Right lobe of liver (tissue), 6 donors: Measurements from ENCODE around the gene EGFL8. TPM values are rescaled to one million over a fixed set of nuclear protein-coding genes. Genes with fewer than 3 reads are reported as not detected.

ENCODE experiments used
- ATAC-seq, 4 donors: fragments of 200-7000 bp; cut with Tn5 transposase; one replicate each; pipeline ENCODE4 v1.9.1; 2020; ENCODE audit warnings: mild to moderate bottlenecking in 4 of 4, moderate library complexity in 4 of 4
- DNase-seq, 3 donors: peaks; one replicate each; pipeline ENCODE4 v3.0.0-alpha.2; 2020
- H3K27ac ChIP-seq, 3 donors: fragments of 200-600 bp; one replicate each; pipeline ENCODE4 v1.8.0; 2022
- H3K27me3 ChIP-seq, 2 donors: fragments of 200-600 bp; one replicate each; pipeline ENCODE4 v1.8.0; 2022
- H3K36me3 ChIP-seq, 4 donors: fragments of 200-600 bp; sonication (generic) in 1 of 4; one replicate each; pipeline versions ENCODE4 v1.5.1 to v1.8.0; 2017 to 2022; ENCODE audit warnings: control low read depth in 1 of 4
- H3K4me1 ChIP-seq, 4 donors: fragments of 200-600 bp; sonication (generic) in 1 of 4; one replicate each; pipeline versions ENCODE4 v1.5.1 to v1.8.0; 2017 to 2022; ENCODE audit warnings: control low read depth in 1 of 4
- H3K4me3 ChIP-seq, 3 donors: fragments of 200-600 bp; one replicate each; pipeline ENCODE4 v1.8.0; 2022
- H3K9me3 ChIP-seq, 4 donors: fragments of 200-600 bp; sonication (generic) in 1 of 4; one replicate each; pipeline versions ENCODE4 v1.5.1 to v1.8.0; 2017 to 2022; ENCODE audit warnings: control low read depth in 1 of 4
- CTCF ChIP-seq, 4 donors: fragments of 200-600 bp in 3 of 4; fragments of 450-650 bp in 1 of 4; IDR thresholded peaks; one replicate each; pipeline versions ENCODE4 v1.5.1 to v1.8.0; 2016 to 2022; ENCODE audit warnings: antibody characterized with exemption in 4 of 4, mild to moderate bottlenecking in 2 of 4
- POLR2A ChIP-seq: fragments of 450-650 bp; IDR thresholded peaks from one replicate; pipeline ENCODE4 v1.6.1; 2017; ENCODE audit warnings: antibody characterized with exemption, mild to moderate bottlenecking
- WGBS: methylation state at CpG from one replicate; pipeline ENCODE4 v1.1.6; 2018; ENCODE audit warnings: low coverage, low lambda C conversion rate; ENCODE audit not compliant: insufficient coverage; ENCODE audit errors: missing lambda C conversion rate; 5-methylcytosine and 5-hydroxymethylcytosine counted together
- intact Hi-C, 2 donors: fragments of 100-400 bp; cut with DNase I; formaldehyde crosslinking; loops; one replicate each; pipeline versions ENCODE4 v1.11.2 to v1.14.1; 2022
- total RNA-seq, 6 experiments: library from RNA; depleted of rRNA in 2 of 6; stranded (reverse); fragments of >200 nt in 2 of 6; fragmentation: NEBNext Ultra II Directional in 3 of 6; extraction: Animal tissue kit (Norgen Biotek cat#: 25700) in 3 of 6; gene quantifications; one replicate each; pipeline versions ENCODE4 v1.1.0 to v1.2.4, GENCODE V29; 2016 to 2023
- donor health status: DM: no; HTN: yes; CAD: no.
- donor health status: DM: no; HTN: no; CAD: no.
- donor health status: DM: no; HTN: no; CAD: no.
- donor health status: DM: no; HTN: yes; CAD: no.
- donor health status: DM: no; HTN: yes; CAD: no.

Gene EGFL8
- total RNA-seq, 6 experiments from 2014 or later: 1.4 to 6.0 (median 4.2) TPM

GRCh38 chr6:32156891-32157290 lies 7.5 kb upstream of the EGFL8 start:
- Histone ChIP-seq H3K27me3 (no peaks in the 10 kb centered on the region), H3K27ac (no peak overlapping the region), H3K4me3 (no peak overlapping the region), H3K4me1 (peaks cover 0 to 7% (median 0%) of the 10 kb centered on the region in 4 donors), H3K36me3 (peaks cover 0 to 13% (median 0%) of the 10 kb centered on the region in 4 donors), H3K9me3 (no peaks in the 10 kb centered on the region)
- no peak for DNase-seq
- 94% methylated on average over 6 of the region's 9 CpGs for WGBS
- ATAC-seq: no peak
- intact Hi-C loops: loop anchor here in 1 of 2 donors (5.0 kb wide), 1 partner anchor 40 kb away; no protein-coding TSS in a partner anchor
- TF ChIP-seq POLR2A (no peak), CTCF (IDR thresholded peaks at IDR 0.05) (no peak)

- intact Hi-C loops: loop anchor here in 1 of 2 donors (5.0 kb wide), 1 partner anchor 41 kb away; no protein-coding TSS in a partner anchor
- H3K27ac ChIP-seq: no peak overlapping the region
- no peak overlapping the region for H3K4me3 ChIP-seq
- TF ChIP-seq CTCF (IDR thresholded peaks at IDR 0.05) (no peak), POLR2A (no peak)
- H3K4me1 ChIP-seq: peaks cover 0 to 7% (median 0%) of the 10 kb centered on the region in 4 donors
- no peaks in the 10 kb centered on the region for H3K9me3 ChIP-seq
- no peak for DNase-seq
- no peaks in the 10 kb centered on the region for H3K27me3 ChIP-seq
- ATAC-seq: no peak
- peaks cover 0 to 13% (median 0%) of the 10 kb centered on the region in 4 donors for H3K36me3 ChIP-seq
These were observed 6.3 kb upstream of the EGFL8 start for GRCh38 chr6:32158052-32158451.

GRCh38 chr6:32163559-32164258 lies 686 bp upstream of the EGFL8 start:
- Histone ChIP-seq H3K4me3 (no peak overlapping the region), H3K27me3 (no peaks in the 10 kb centered on the region), H3K9me3 (no peaks in the 10 kb centered on the region), H3K4me1 (no peaks in the 10 kb centered on the region), H3K27ac (no peak overlapping the region), H3K36me3 (peaks cover 0 to 8% (median 4%) of the 10 kb centered on the region in 4 donors)
- WGBS: 92% methylated on average over 4 of the region's 7 CpGs
- no peak for DNase-seq
- intact Hi-C loops: no loop called here
- TF ChIP-seq POLR2A (no peak), CTCF (IDR thresholded peaks at IDR 0.05) (no peak)
- no peak for ATAC-seq

- Histone ChIP-seq H3K27ac (no peak overlapping the region), H3K27me3 (no peaks in the 10 kb centered on the region), H3K36me3 (peaks cover 0 to 25% (median 10%) of the 10 kb centered on the region in 4 donors), H3K9me3 (no peaks in the 10 kb centered on the region), H3K4me3 (no peak overlapping the region), H3K4me1 (no peaks in the 10 kb centered on the region)
- TF ChIP-seq POLR2A (no peak), CTCF (IDR thresholded peaks at IDR 0.05) (no peak)
- WGBS: 93% methylated on average over 5 of the region's 30 CpGs
- DNase-seq: no peak
- peak in 1 of 4 donors; percentile 12 for ATAC-seq
- intact Hi-C loops: no loop called here
These were observed 2.1 kb downstream of the EGFL8 start for GRCh38 chr6:32166411-32167061.
